OCI-LY7 (cell line): ENCODE results near the gene MICALL2. TPM values are rescaled to one million over a fixed set of nuclear protein-coding genes. Genes with fewer than 3 reads are reported as not detected.

Experiments
- BruUV-seq: library from RNA; stranded (reverse); fragments of 400-500 nt; replicated peaks from 2 replicates; lab custom pipeline; 2021; lab: Mats Ljungman, UMichigan
- CTCF ChIA-PET: fragments of 300-600 bp; sonication (Branson Sonifier 250); formaldehyde crosslinking; loops from one replicate; lab custom pipeline; 2022; ENCODE audit warnings: antibody characterized with exemption; ENCODE audit not compliant: unreplicated experiment; lab: Charles Lee
- POLR2A ChIA-PET: fragments of 300-600 bp; sonication (Branson Sonifier 250); formaldehyde crosslinking; loops from one replicate; lab custom pipeline; 2022; ENCODE audit warnings: antibody characterized with exemption; lab: Charles Lee
- DNase-seq: peaks from one replicate; pipeline ENCODE4 v3.0.0-alpha.2; 2015; ENCODE audit warnings: low spot score
- H2AFZ ChIP-seq: fragments of 200-600 bp; sonication (generic), shearing (Covaris generic); 2 replicates; pipeline ENCODE4 v1.6.1; 2014; ENCODE audit warnings: mild to moderate bottlenecking, antibody characterized with exemption, low read length, moderate library complexity
- H3K27ac ChIP-seq: fragments of 200-600 bp; sonication (generic); 2 replicates; pipeline ENCODE4 v1.5.1; 2014; ENCODE audit warnings: mixed run types, low read depth, mild to moderate bottlenecking, moderate library complexity, low read length, inconsistent platforms; ENCODE audit not compliant: poor library complexity, severe bottlenecking
- H3K36me3 ChIP-seq: fragments of 200-600 bp; sonication (generic); 2 replicates; pipeline ENCODE4 v1.6.1; 2014; ENCODE audit warnings: mild to moderate bottlenecking, antibody characterized with exemption, low read length, moderate library complexity, mixed read lengths; ENCODE audit not compliant: insufficient read depth
- H3K4me1 ChIP-seq: fragments of 200-600 bp; sonication (generic); 2 replicates; pipeline ENCODE4 v1.5.1; 2014; ENCODE audit warnings: mild to moderate bottlenecking, low read length; ENCODE audit not compliant: insufficient read depth, poor library complexity, severe bottlenecking
- H3K4me2 ChIP-seq: fragments of 200-600 bp; sonication (generic); 2 replicates; pipeline ENCODE4 v1.6.1; 2014; ENCODE audit warnings: mild to moderate bottlenecking, low read length
- H3K4me3 ChIP-seq: fragments of 200-600 bp; sonication (generic); 2 replicates; pipeline ENCODE4 v1.5.1; 2014; ENCODE audit warnings: mild to moderate bottlenecking, low read depth, low read length; ENCODE audit not compliant: poor library complexity, severe bottlenecking
- H3K79me2 ChIP-seq: fragments of 200-600 bp; sonication (generic); 2 replicates; pipeline ENCODE4 v1.6.1; 2016; ENCODE audit warnings: low read depth, mild to moderate bottlenecking, low read length, moderate library complexity, mixed read lengths; ENCODE audit not compliant: insufficient read depth
- H3K9me2 ChIP-seq: fragments of 200-600 bp; sonication (generic); 2 replicates; pipeline ENCODE4 v1.6.1; 2016; ENCODE audit warnings: mild to moderate bottlenecking, low read length, mixed read lengths; ENCODE audit not compliant: insufficient read depth
- H3K9me3 ChIP-seq: fragments of 200-600 bp; sonication (generic); 2 replicates; pipeline ENCODE4 v1.6.1; 2014; ENCODE audit warnings: mild to moderate bottlenecking, mixed run types, low read length, mixed read lengths
- H4K20me1 ChIP-seq: fragments of 200-600 bp; sonication (generic); 2 replicates; pipeline ENCODE4 v1.6.1; 2014; ENCODE audit warnings: mild to moderate bottlenecking, antibody characterized with exemption, low read length, moderate library complexity, mixed read lengths; ENCODE audit not compliant: insufficient read depth
- CTCF ChIP-seq: fragments of 200-600 bp; sonication (generic); conservative IDR thresholded peaks from 2 replicates; pipeline ENCODE4 v1.5.1; 2014; ENCODE audit warnings: mild to moderate bottlenecking, antibody characterized with exemption, low read length, moderate library complexity, mixed read lengths
- EZH2phosphoT487 ChIP-seq: fragments of 200-600 bp; sonication (generic); IDR thresholded peaks from 2 replicates; pipeline ENCODE4 v1.6.1; 2018; ENCODE audit warnings: low read depth, borderline replicate concordance, mild to moderate bottlenecking, mixed run types, antibody characterized with exemption, low read length, moderate library complexity, mixed read lengths
- intact Hi-C: fragments of 100-400 bp; cut with micrococcal nuclease; formaldehyde crosslinking; loops from one replicate; pipeline ENCODE4 v1.10.0; 2022; ENCODE audit not compliant: unreplicated experiment
- total RNA-seq, 2 experiments: library from RNA; depleted of rRNA in 1 of 2; stranded (reverse); fragments of >200 nt in 1 of 2; shearing (Covaris generic) in 1 of 2; gene quantifications; 2 replicates each; pipeline ENCODE4 v1.2.3, GENCODE V29; 2014 to 2022

Gene MICALL2
- total RNA-seq, 2 experiments from 2014 or later, result 1.4 to 4.5 TPM

- no peak for DNase-seq
- ChIA-PET POLR2A (no interaction called here), CTCF (no interaction called here)
- no TSS peak for BruUV-seq
- no peak overlapping the region for H3K4me3 ChIP-seq
- no peak overlapping the region for H2AFZ ChIP-seq
- no peak for TF ChIP-seq EZH2phosphoT487
- TF ChIP-seq CTCF, result no peak
- H3K9me3 ChIP-seq, result no peaks in the 10 kb centered on the region
- no peaks in the 10 kb centered on the region for H3K9me2 ChIP-seq
- no peak overlapping the region for H3K4me2 ChIP-seq
- peaks cover 11% of the 10 kb centered on the region; the same call in 1 of the 2 replicates for H3K36me3 ChIP-seq
- no peaks in the 10 kb centered on the region for H3K79me2 ChIP-seq
- H4K20me1 ChIP-seq, result no peaks in the 10 kb centered on the region
- intact Hi-C loops, result no loop called here
- no peak overlapping the region for H3K27ac ChIP-seq
- no peaks in the 10 kb centered on the region for H3K4me1 ChIP-seq
Observed at GRCh38 chr7:1466524-1467271, 7.4 kb upstream of the MICALL2 start.

- no peak overlapping the region for H2AFZ ChIP-seq
- H3K4me3 ChIP-seq, result no peak overlapping the region
- H4K20me1 ChIP-seq, result no peaks in the 10 kb centered on the region
- no peak for DNase-seq
- CTCF ChIA-PET, result no interaction called here
- no peaks in the 10 kb centered on the region for H3K79me2 ChIP-seq
- POLR2A ChIA-PET, result no interaction called here
- no peaks in the 10 kb centered on the region for H3K9me2 ChIP-seq
- intact Hi-C loops, result no loop called here
- peaks cover 6% of the 10 kb centered on the region for H3K4me1 ChIP-seq
- H3K9me3 ChIP-seq, result no peaks in the 10 kb centered on the region
- H3K27ac ChIP-seq, result no peak overlapping the region
- no peak for TF ChIP-seq CTCF
- TF ChIP-seq EZH2phosphoT487, result no peak
- no peak overlapping the region for H3K4me2 ChIP-seq
- H3K36me3 ChIP-seq, result no peaks in the 10 kb centered on the region
- BruUV-seq, result no TSS peak
Observed at GRCh38 chr7:1464694-1465093, 5.4 kb upstream of the MICALL2 start.

- Histone ChIP-seq H2AFZ (no peak overlapping the region), H3K9me2 (no peaks in the 10 kb centered on the region), H3K27ac (no peak overlapping the region), H3K4me2 (no peak overlapping the region), H3K36me3 (no peaks in the 10 kb centered on the region), H3K4me3 (no peak overlapping the region), H3K9me3 (no peaks in the 10 kb centered on the region), H3K79me2 (no peaks in the 10 kb centered on the region), H3K4me1 (peaks cover 6% of the 10 kb centered on the region), H4K20me1 (no peaks in the 10 kb centered on the region)
- no peak for DNase-seq
- TF ChIP-seq CTCF, result no peak
- TF ChIP-seq EZH2phosphoT487, result no peak
- ChIA-PET POLR2A (interaction anchor here (0.5 kb wide), 1 partner anchor 103 kb away, joined by 3 read pairs; no protein-coding TSS in a partner anchor), CTCF (no interaction called here)
- no TSS peak for BruUV-seq
- intact Hi-C loops, result no loop called here
Observed at GRCh38 chr7:1463676-1464223, 4.5 kb upstream of the MICALL2 start.
